H9 (cell line): ENCODE measurements around the gene KLHL41. TPM values are rescaled to one million over a fixed set of nuclear protein-coding genes. Genes with fewer than 3 reads are reported as not detected.

ENCODE experiments used
- DNase-seq: peaks from one replicate; pipeline ENCODE4 v3.0.0-alpha.2; 2017
- H2AFZ ChIP-seq: one replicate; pipeline ENCODE4 v1.6.1; 2013; ENCODE audit warnings: mild to moderate bottlenecking, low read length, control low read depth, moderate library complexity
- H2AK5ac ChIP-seq: 2 replicates; pipeline ENCODE4 v1.6.1; 2013; ENCODE audit warnings: low read length, control low read depth, mixed read lengths; ENCODE audit not compliant: insufficient read length
- H2BK120ac ChIP-seq: one replicate; pipeline ENCODE4 v1.6.1; 2013; ENCODE audit warnings: low read depth, mild to moderate bottlenecking, low read length, control low read depth, inconsistent platforms; ENCODE audit not compliant: poor library complexity, severe bottlenecking
- H2BK12ac ChIP-seq: 2 replicates; pipeline ENCODE4 v1.6.1; 2013; ENCODE audit warnings: low read length, control low read depth, mixed read lengths, low read depth; ENCODE audit not compliant: insufficient read length
- H2BK15ac ChIP-seq: 2 replicates; pipeline ENCODE4 v1.6.1; 2013; ENCODE audit warnings: low read depth, low read length, control low read depth
- H2BK20ac ChIP-seq: one replicate; pipeline ENCODE4 v1.6.1; 2013; ENCODE audit warnings: low read depth, mild to moderate bottlenecking, low read length, control low read depth, inconsistent platforms; ENCODE audit not compliant: poor library complexity, severe bottlenecking
- H2BK5ac ChIP-seq: 2 replicates; pipeline ENCODE4 v1.6.1; 2013; ENCODE audit warnings: low read length, control low read depth, mixed read lengths; ENCODE audit not compliant: insufficient read length
- H3K14ac ChIP-seq: 2 replicates; pipeline ENCODE4 v1.6.1; 2013; ENCODE audit warnings: low read length, control low read depth; ENCODE audit not compliant: insufficient read depth
- H3K18ac ChIP-seq: 2 replicates; pipeline ENCODE4 v1.6.1; 2013; ENCODE audit warnings: low read depth, mild to moderate bottlenecking, mixed read lengths, low read length, control low read depth; ENCODE audit not compliant: insufficient read length
- H3K23ac ChIP-seq: 2 replicates; pipeline ENCODE4 v1.6.1; 2013; ENCODE audit warnings: low read length, control low read depth, mixed read lengths, low read depth; ENCODE audit not compliant: insufficient read length
- H3K23me2 ChIP-seq: 2 replicates; pipeline ENCODE4 v1.6.1; 2013; ENCODE audit warnings: low read depth, mild to moderate bottlenecking, mixed read lengths, low read length, control low read depth; ENCODE audit not compliant: insufficient read length, poor library complexity, severe bottlenecking
- H3K27ac ChIP-seq: 2 replicates; pipeline ENCODE4 v1.5.1; 2013; ENCODE audit warnings: low read length, control low read depth, mixed read lengths, low read depth; ENCODE audit not compliant: insufficient read length
- H3K27me3 ChIP-seq: 2 replicates; pipeline ENCODE4 v1.6.1; 2013; ENCODE audit warnings: low read length, control low read depth, inconsistent platforms; ENCODE audit not compliant: insufficient read depth
- H3K4ac ChIP-seq: 2 replicates; pipeline ENCODE4 v1.6.1; 2013; ENCODE audit warnings: low read depth, mild to moderate bottlenecking, control low read depth, inconsistent platforms, low read length, moderate library complexity
- H3K4me1 ChIP-seq: 2 replicates; pipeline ENCODE4 v1.6.1; 2013; ENCODE audit warnings: low read length, control low read depth, inconsistent platforms; ENCODE audit not compliant: insufficient read depth
- H3K4me2 ChIP-seq: 2 replicates; pipeline ENCODE4 v1.6.1; 2013; ENCODE audit warnings: low read length, control low read depth, mixed read lengths; ENCODE audit not compliant: insufficient read length, insufficient read depth
- H3K56ac ChIP-seq: 2 replicates; pipeline ENCODE4 v1.6.1; 2013; ENCODE audit warnings: low read depth, mild to moderate bottlenecking, mixed read lengths, low read length, control low read depth; ENCODE audit not compliant: insufficient read length
- H3K79me1 ChIP-seq: 2 replicates; pipeline ENCODE4 v1.6.1; 2013; ENCODE audit warnings: low read depth, mild to moderate bottlenecking, moderate library complexity, low read length, control low read depth, inconsistent platforms; ENCODE audit not compliant: insufficient read depth, poor library complexity, severe bottlenecking
- H3K79me2 ChIP-seq: 2 replicates; pipeline ENCODE4 v1.6.1; 2013; ENCODE audit warnings: low read length, control low read depth, inconsistent platforms; ENCODE audit not compliant: insufficient read depth
- H3K9ac ChIP-seq: 2 replicates; pipeline ENCODE4 v1.6.1; 2013; ENCODE audit warnings: low read length, control low read depth, mixed read lengths; ENCODE audit not compliant: insufficient read length; ENCODE audit errors: extremely low read depth
- H3K9me3 ChIP-seq: one replicate; pipeline ENCODE4 v1.6.1; 2013; ENCODE audit warnings: low read depth, low read length, inconsistent platforms; ENCODE audit not compliant: control insufficient read depth
- H3T11ph ChIP-seq: one replicate; pipeline ENCODE4 v1.6.1; 2013; ENCODE audit warnings: mild to moderate bottlenecking, low read length, control low read depth, inconsistent platforms
- H4K20me1 ChIP-seq: one replicate; pipeline ENCODE4 v1.6.1; 2013; ENCODE audit not compliant: control insufficient read depth, insufficient read length, insufficient read depth
- H4K5ac ChIP-seq: 2 replicates; pipeline ENCODE4 v1.6.1; 2013; ENCODE audit warnings: low read depth, mild to moderate bottlenecking, mixed read lengths, low read length, control low read depth; ENCODE audit not compliant: insufficient read length
- H4K8ac ChIP-seq: replicated peaks from 2 replicates; pipeline ENCODE4 v1.6.1; 2013; ENCODE audit warnings: low read length, control low read depth, mixed read lengths, low read depth; ENCODE audit not compliant: insufficient read length
- H4K91ac ChIP-seq: 2 replicates; pipeline ENCODE4 v1.6.1; 2013; ENCODE audit warnings: low read depth, mild to moderate bottlenecking, moderate library complexity, mixed read lengths, low read length, control low read depth; ENCODE audit not compliant: insufficient read length
- H3K27ac Mint-ChIP-seq, 3 experiments: 2 replicates in 2 of 3; 3 replicates in 1 of 3; pipeline ENCODE4 v1.8.0; 2020 to 2021; ENCODE audit warnings: mixed read lengths in 3 of 3, mild to moderate bottlenecking in 1 of 3, moderate library complexity in 1 of 3
- H3K27me3 Mint-ChIP-seq: 2 replicates; pipeline ENCODE4 v1.8.0; 2021; ENCODE audit warnings: low read depth, mild to moderate bottlenecking, moderate library complexity, mixed read lengths
- H3K36me3 Mint-ChIP-seq, 3 experiments: 2 replicates in 2 of 3; 3 replicates in 1 of 3; pipeline ENCODE4 v1.8.0; 2020 to 2021; ENCODE audit warnings: low read depth in 3 of 3, mixed read lengths in 3 of 3; ENCODE audit not compliant: insufficient read depth in 1 of 3
- H3K4me1 Mint-ChIP-seq, 2 experiments: 2 replicates each; pipeline ENCODE4 v1.8.0; 2020; ENCODE audit warnings: mixed read lengths in 2 of 2
- H3K4me3 Mint-ChIP-seq, 2 experiments: 2 replicates in 1 of 2; 3 replicates in 1 of 2; pipeline ENCODE4 v1.8.0; 2020 to 2021; ENCODE audit warnings: mild to moderate bottlenecking in 2 of 2, mixed read lengths in 2 of 2, moderate library complexity in 1 of 2
- H3K9me3 Mint-ChIP-seq, 2 experiments: 2 replicates in 1 of 2; 3 replicates in 1 of 2; pipeline ENCODE4 v1.8.0; 2020; ENCODE audit warnings: mild to moderate bottlenecking in 2 of 2, mixed read lengths in 2 of 2, moderate library complexity in 1 of 2
- WGBS: extraction: QIAGEN DNeasy Blood & Tissue Kit; methylation state at CpG from one replicate; pipeline ENCODE4 v1.1.7; 2013; ENCODE audit warnings: missing lambda C conversion rate, low lambda C conversion rate, mixed read lengths; ENCODE audit not compliant: insufficient read length; ENCODE audit errors: extremely low coverage; 5-methylcytosine and 5-hydroxymethylcytosine counted together
- total RNA-seq: library from RNA; stranded (reverse); gene quantifications from 2 replicates; pipeline ENCODE4 v1.2.1, GENCODE V29; 2021
- TF ChIP-seq, protein P1 (sequence below): fragments of 200-600 bp; sonication (generic); conservative IDR thresholded peaks from 3 replicates; pipeline ENCODE4 v1.8.0; 2021; ENCODE audit warnings: antibody characterized with exemption, mild to moderate bottlenecking

KLHL41 gene
- total RNA-seq, 1 experiment from 2014 or later: not detected

DNA sequence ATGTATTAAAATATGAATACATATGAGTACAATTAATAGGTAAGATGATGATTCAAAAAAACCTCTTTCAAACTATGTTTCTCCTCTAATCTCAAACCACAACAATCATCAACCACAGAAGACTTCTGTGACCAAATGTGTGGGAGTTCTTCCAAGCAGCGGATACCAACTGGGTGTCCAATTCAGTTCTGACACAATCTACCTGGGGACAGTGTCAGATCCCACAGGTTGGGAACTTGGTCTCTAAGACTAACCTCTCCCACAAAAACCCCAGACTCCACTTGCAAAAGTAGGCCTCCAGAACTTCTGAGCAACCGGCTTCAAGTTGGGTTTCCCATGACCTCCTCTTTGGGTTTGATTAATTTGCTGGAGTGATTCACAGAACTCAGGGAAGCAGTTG is 37.3 kb downstream of the KLHL41 start:
- no peaks in the 10 kb centered on the region for H3K79me1 ChIP-seq
- Mint-ChIP-seq H3K36me3 (peaks cover 9 to 47% (median 31%) of the 10 kb centered on the region in 3 experiments; a peak in 6 of 7 replicates), H3K27me3 (no peaks in the 10 kb centered on the region), H3K9me3 (no peaks in the 10 kb centered on the region), H3K4me1 (peaks cover 2% of the 10 kb centered on the region in 2 experiments; a peak in 3 of 4 replicates), H3K4me3 (no peak overlapping the region), H3K27ac (no peak overlapping the region)
- H3K9me3 ChIP-seq: no peaks in the 10 kb centered on the region
- H3K23me2 ChIP-seq: no peaks in the 10 kb centered on the region
- H3K4me2 ChIP-seq: no peak overlapping the region
- H2BK12ac ChIP-seq: no peak overlapping the region
- no peak overlapping the region for H2AK5ac ChIP-seq
- no peak overlapping the region for H3T11ph ChIP-seq
- no peak overlapping the region for H2BK5ac ChIP-seq
- no peak overlapping the region for H4K5ac ChIP-seq
- no peak overlapping the region for H3K14ac ChIP-seq
- TF ChIP-seq, protein P1, sequence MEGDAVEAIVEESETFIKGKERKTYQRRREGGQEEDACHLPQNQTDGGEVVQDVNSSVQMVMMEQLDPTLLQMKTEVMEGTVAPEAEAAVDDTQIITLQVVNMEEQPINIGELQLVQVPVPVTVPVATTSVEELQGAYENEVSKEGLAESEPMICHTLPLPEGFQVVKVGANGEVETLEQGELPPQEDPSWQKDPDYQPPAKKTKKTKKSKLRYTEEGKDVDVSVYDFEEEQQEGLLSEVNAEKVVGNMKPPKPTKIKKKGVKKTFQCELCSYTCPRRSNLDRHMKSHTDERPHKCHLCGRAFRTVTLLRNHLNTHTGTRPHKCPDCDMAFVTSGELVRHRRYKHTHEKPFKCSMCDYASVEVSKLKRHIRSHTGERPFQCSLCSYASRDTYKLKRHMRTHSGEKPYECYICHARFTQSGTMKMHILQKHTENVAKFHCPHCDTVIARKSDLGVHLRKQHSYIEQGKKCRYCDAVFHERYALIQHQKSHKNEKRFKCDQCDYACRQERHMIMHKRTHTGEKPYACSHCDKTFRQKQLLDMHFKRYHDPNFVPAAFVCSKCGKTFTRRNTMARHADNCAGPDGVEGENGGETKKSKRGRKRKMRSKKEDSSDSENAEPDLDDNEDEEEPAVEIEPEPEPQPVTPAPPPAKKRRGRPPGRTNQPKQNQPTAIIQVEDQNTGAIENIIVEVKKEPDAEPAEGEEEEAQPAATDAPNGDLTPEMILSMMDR: no peak
- no CpG with 5 or more reads among the region's 2 CpGs for WGBS
- no peaks in the 10 kb centered on the region for H4K20me1 ChIP-seq
- DNase-seq: no peak
- H2BK15ac ChIP-seq: no peak overlapping the region
- H3K18ac ChIP-seq: no peak overlapping the region
- no peak overlapping the region for H2AFZ ChIP-seq
- H3K27ac ChIP-seq: no peak overlapping the region
- no peak overlapping the region for H2BK20ac ChIP-seq
- H3K4me1 ChIP-seq: no peaks in the 10 kb centered on the region
- H3K56ac ChIP-seq: no peak overlapping the region
- H4K8ac ChIP-seq: no peak overlapping the region
- H3K27me3 ChIP-seq: no peaks in the 10 kb centered on the region
- no peak overlapping the region for H3K23ac ChIP-seq
- H3K9ac ChIP-seq: no peak overlapping the region
- H3K79me2 ChIP-seq: no peaks in the 10 kb centered on the region
- no peak overlapping the region for H2BK120ac ChIP-seq
- H3K4ac ChIP-seq: no peak overlapping the region
- H4K91ac ChIP-seq: no peak overlapping the region
